ENCODE measurements around the gene MAP3K4. TPM values are rescaled to one million over a fixed set of nuclear protein-coding genes. Genes with fewer than 3 reads are reported as not detected.

Gene MAP3K4
- total RNA-seq, 1 donor = 17.2 TPM

DNA sequence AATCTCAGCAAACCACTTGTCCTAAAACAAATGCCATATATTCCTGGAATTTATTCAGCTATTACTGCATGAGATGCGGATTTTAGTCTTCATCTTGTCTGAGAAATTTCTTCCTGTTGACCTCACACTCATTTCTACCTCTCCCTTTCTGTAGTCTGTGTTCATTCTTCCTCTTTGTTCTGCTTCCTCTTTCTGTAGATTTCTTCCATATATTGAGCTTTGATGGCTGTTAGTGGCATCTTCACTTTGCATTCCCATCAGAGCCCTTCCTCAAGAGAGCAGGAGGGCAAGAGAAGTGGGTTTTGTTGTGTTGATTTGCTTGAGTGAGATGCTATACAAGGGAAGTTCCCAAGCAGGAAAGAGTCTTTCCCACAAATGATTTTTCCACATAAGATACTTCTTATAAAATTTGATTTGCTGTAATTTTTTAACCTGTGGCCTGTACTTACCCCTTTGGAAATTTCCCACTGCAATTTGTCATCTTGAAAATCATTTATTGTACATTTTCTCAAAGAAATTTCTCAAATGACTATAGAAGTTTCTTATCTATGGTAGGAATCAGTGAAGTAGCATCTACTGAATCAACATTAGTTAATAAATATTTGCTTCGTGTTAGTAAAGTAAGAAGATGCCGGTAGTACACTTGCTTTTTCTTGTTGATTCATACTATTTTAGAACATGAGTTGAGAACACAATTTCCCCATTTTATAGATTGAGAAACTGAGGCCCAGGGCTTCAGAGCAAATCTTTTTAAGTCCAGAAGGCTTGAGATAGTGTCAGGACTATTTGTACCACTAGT lies 43.8 kb downstream of the MAP3K4 start:
- peak in 1 of 3 donors; percentile 16 for DNase-seq (ENCODE audit: low read depth in 2 of 3, low spot score in 2 of 3)

DNA sequence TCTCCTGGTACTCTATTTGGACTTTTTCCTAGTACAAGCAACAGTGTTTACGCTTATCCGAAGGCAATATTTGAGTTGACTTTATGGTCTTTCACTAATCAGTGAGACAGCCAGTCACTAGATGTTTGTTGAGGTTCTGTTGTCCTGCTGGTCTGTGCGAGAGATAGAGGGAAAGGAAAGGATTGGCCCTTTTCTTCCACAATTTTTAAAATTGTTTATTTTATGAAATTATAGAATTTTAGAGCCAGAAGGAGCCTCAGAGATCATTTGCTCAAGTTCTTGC lies 44.4 kb downstream of the MAP3K4 start:
- DNase-seq (ENCODE audit: low read depth in 2 of 3, low spot score in 2 of 3) = no peak

GRCh38 chr6:161037873-161038228 lies 46.3 kb downstream of the MAP3K4 start:
- no peak for DNase-seq (ENCODE audit: low read depth in 2 of 3, low spot score in 2 of 3)

DNA sequence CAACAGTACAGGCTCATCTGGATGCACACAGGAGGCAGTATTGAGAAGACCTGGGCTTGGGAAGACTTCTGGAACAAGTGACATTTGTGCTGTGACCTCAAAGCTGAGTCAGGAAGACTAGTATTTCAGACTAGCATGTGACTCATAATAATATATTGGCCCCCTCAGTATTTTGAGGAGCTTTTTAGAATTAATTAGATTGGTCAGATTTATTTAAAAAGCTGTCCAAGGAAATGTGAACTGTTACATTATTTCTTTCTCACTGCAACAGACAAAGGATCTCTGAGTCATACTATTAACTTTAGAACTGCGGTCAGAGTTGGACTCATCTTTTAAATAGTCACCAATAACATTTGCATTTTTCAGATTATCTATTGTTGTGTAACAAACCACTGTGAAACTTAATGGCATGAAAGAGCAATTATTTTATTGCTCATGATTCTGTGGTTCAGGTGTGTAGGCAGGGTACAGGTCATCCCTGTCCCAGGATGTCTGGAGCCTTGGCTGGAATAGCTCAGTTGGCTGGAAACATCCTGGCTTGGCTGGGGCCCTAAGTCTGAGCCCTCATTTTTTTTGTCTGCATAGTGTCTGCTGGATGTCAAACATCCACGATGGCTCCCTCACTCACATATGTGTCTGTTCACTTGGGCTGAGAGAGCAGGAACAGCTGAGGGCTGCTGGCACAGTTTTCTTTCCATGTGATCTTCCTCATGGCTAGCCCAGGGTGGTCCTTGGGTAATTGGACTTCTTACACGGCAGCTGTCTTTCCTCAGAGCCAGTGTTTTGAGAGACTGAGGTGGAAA lies 46.9 kb downstream of the MAP3K4 start:
- DNase-seq (ENCODE audit: low read depth in 2 of 3, low spot score in 2 of 3) = no peak

- no peak for DNase-seq (ENCODE audit: low read depth in 2 of 3, low spot score in 2 of 3)
Measured at GRCh38 chr6:161041274-161041673, 49.7 kb downstream of the MAP3K4 start.

DNA sequence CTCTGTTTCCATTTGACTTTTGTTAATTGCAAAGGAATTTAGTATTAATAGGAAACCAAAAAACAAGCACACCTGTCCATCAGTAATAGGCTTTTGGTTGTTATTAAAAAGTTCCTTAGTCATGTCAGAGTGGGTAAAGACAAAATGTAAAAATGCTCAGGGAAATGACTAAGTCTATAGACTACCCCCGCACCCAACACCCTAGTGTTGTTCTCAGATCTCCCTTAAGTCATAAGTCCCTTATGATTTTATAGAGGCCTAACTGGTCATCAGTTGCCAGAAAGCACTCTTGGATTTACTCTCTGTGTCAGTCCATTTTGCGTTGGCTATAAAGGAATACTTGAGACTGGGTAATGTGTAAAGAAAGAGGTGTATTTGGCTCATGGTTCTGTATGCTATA lies 52.8 kb downstream of the MAP3K4 start:
- no peak for DNase-seq (ENCODE audit: low read depth in 2 of 3, low spot score in 2 of 3)

DNA sequence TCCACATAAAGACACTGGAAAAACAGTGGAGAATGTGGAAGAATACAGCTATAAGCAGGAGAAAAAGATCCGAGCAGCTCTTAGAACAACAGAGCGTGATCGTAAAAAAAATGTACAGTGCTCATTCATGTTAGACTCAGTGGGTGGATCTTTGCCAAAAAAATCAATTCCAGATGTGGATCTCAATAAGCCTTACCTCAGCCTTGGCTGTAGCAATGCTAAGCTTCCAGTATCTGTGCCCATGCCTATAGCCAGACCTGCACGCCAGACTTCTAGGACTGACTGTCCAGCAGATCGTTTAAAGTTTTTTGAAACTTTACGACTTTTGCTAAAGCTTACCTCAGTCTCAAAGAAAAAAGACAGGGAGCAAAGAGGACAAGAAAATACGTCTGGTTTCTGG lies 57.1 kb downstream of the MAP3K4 start:
- no peak for DNase-seq (ENCODE audit: low read depth in 2 of 3, low spot score in 2 of 3)

GRCh38 chr6:161050134-161050765 lies 58.7 kb downstream of the MAP3K4 start:
- no peak for DNase-seq (ENCODE audit: low read depth in 2 of 3, low spot score in 2 of 3)

- no peak for DNase-seq (ENCODE audit: low read depth in 2 of 3, low spot score in 2 of 3)
Measured at GRCh38 chr6:161053103-161053502, 61.5 kb downstream of the MAP3K4 start.

DNA sequence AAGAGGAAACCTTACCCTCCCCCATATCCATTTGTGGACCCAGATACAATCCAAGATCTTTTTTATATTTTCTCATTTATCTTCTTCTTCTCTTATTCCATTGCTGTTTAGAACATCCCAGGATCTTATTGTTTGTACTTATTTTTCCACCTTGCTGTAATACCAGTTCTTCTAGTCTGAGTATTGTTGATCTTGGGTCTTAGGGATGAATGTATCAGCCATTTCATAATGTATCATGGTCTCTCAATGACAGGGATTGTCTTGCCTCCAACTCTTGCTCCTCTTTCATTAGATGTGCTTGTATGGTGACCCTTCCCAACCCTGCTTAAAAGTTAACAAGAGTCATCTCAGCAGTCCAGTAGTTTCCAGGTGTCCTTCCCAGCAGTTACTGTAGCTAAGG lies 63.3 kb downstream of the MAP3K4 start:
- DNase-seq (ENCODE audit: low read depth in 2 of 3, low spot score in 2 of 3) = no peak

- DNase-seq (ENCODE audit: low read depth in 2 of 3, low spot score in 2 of 3) = no peak
Measured at GRCh38 chr6:161056451-161056850, 64.9 kb downstream of the MAP3K4 start.

GRCh38 chr6:161057103-161058091 lies 65.8 kb downstream of the MAP3K4 start:
- no peak for DNase-seq (ENCODE audit: low read depth in 2 of 3, low spot score in 2 of 3)

DNA sequence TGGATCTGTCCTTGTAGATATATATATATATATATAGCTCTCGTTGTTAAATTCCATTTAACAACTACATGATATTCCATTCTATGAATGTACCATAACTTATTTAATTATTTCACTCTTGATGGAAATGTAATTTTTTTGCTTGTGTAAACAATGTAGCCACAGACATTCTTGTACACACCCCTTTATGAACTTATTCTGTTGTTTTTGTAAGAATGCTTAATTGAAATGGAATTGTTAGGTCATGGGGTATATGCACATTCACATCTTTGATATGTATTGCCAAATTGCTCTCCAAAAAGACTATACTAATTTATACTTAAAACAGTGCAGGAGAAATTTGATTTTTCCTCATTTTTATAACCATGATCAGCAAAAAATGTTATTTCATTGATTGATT lies 67.2 kb downstream of the MAP3K4 start:
- no peak for DNase-seq (ENCODE audit: low read depth in 2 of 3, low spot score in 2 of 3)

DNA sequence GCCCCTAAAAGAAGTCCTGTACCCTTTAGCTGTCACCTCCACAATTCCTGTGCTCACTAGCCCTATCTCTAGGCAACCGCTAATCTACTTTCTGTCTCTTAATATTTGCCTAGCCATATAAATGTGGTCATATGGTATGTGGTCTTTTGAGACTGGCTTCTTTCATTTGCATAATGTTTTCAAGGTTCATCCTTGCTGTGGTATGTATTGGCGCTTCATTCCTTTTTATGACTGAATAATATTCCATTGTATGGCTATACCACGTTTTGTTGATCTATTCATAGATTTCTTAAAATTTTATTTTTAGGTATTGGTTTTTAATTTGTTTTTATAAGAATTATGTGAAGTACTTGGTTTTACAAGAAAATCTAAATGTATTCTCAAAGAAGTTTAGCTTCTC lies 70.0 kb downstream of the MAP3K4 start:
- no peak for DNase-seq (ENCODE audit: low read depth in 2 of 3, low spot score in 2 of 3)

- DNase-seq (ENCODE audit: low read depth in 2 of 3, low spot score in 2 of 3) = no peak
Measured at GRCh38 chr6:161064915-161065314, 73.3 kb downstream of the MAP3K4 start.

- no peak for DNase-seq (ENCODE audit: low read depth in 2 of 3, low spot score in 2 of 3)
Measured at GRCh38 chr6:161066511-161066910, 74.9 kb downstream of the MAP3K4 start.

- DNase-seq (ENCODE audit: low read depth in 2 of 3, low spot score in 2 of 3) = no peak
Measured at GRCh38 chr6:161067749-161068148, 76.2 kb downstream of the MAP3K4 start.

- no peak for DNase-seq (ENCODE audit: low read depth in 2 of 3, low spot score in 2 of 3)
Measured at GRCh38 chr6:161068321-161068741, 76.8 kb downstream of the MAP3K4 start.

- no peak for DNase-seq (ENCODE audit: low read depth in 2 of 3, low spot score in 2 of 3)
Measured at GRCh38 chr6:161073930-161074329, 82.4 kb downstream of the MAP3K4 start.

GRCh38 chr6:161074496-161075121 lies 83.0 kb downstream of the MAP3K4 start:
- DNase-seq (ENCODE audit: low read depth in 2 of 3, low spot score in 2 of 3) = no peak
